ENCODE results near the gene HPS1.

DNA sequence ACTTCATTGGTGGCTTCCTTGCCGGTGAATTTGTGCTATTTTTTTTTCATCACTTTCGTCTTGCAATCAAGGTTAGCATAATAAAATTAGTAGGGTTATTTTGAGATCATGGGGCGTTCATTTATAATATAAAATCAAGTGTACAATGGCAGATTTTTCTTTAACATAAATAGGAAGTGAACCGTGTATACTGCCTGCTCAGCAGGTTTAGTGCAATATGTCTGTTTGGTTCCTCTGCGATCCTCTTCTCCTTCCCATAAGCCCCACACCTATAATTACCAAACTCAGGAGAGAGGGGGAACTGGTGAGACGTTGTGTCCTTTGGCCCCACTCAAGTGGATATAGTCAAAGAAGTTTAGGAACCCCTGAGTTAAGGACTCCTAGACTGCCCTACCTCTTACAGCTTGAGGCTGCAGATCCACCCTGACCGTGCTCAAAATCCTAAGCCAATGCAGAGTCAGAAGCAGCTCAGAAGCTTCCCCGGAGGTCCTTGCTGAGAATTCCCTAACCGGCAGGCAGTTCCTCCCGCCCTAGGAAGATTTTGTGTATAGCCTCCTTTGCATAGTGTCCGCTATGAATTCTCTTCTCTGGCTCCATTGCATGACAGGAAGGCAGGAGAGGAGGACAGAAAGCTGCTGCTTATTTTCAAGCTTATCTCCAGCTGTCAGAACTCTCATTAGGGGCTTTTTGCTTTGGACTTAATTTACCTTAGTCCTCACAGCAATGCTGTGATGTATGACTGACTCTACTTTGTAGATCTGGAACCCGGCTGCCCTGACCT, 73.3 kb downstream of the HPS1 start:
- TF ChIP-seq, protein P1, sequence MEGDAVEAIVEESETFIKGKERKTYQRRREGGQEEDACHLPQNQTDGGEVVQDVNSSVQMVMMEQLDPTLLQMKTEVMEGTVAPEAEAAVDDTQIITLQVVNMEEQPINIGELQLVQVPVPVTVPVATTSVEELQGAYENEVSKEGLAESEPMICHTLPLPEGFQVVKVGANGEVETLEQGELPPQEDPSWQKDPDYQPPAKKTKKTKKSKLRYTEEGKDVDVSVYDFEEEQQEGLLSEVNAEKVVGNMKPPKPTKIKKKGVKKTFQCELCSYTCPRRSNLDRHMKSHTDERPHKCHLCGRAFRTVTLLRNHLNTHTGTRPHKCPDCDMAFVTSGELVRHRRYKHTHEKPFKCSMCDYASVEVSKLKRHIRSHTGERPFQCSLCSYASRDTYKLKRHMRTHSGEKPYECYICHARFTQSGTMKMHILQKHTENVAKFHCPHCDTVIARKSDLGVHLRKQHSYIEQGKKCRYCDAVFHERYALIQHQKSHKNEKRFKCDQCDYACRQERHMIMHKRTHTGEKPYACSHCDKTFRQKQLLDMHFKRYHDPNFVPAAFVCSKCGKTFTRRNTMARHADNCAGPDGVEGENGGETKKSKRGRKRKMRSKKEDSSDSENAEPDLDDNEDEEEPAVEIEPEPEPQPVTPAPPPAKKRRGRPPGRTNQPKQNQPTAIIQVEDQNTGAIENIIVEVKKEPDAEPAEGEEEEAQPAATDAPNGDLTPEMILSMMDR (IDR thresholded peaks at IDR 0.05; ENCODE audit: insufficient read depth, low read depth, low read length): no peak
- no peak for TF ChIP-seq EZH2 (IDR thresholded peaks at IDR 0.05; ENCODE audit: insufficient read depth, low read length)
